GM12878 (cell line): ENCODE results near the gene ING1. TPM values are rescaled to one million over a fixed set of nuclear protein-coding genes. Genes with fewer than 3 reads are reported as not detected.

Experiments used
- ATAC-seq: fragments of 200-7000 bp; cut with Tn5 transposase; 3 replicates; pipeline ENCODE4 v1.9.1; 2020; ENCODE audit warnings: mild to moderate bottlenecking, moderate library complexity
- BruUV-seq: library from RNA; stranded (reverse); fragments of 400-500 nt; replicated peaks from 2 replicates; lab custom pipeline; 2021; lab: Mats Ljungman, UMichigan
- CTCF ChIA-PET: fragments of 300-600 bp; sonication (Branson Sonifier 250); formaldehyde crosslinking; extraction: SDS; loops from one replicate; lab custom pipeline; 2021; ENCODE audit warnings: inconsistent platforms; lab: Yijun Ruan, JAX
- POLR2A ChIA-PET: fragments of 350-600 bp; formaldehyde crosslinking; extraction: SDS; loops from one replicate; lab custom pipeline; 2021; ENCODE audit warnings: inconsistent platforms; lab: Charles Lee
- RAD21 ChIA-PET: fragments of 300-600 bp; sonication (Branson Sonifier 250); formaldehyde crosslinking; loops from one replicate; lab custom pipeline; 2023; ENCODE audit warnings: antibody characterized with exemption; ENCODE audit not compliant: unreplicated experiment; lab: Charles Lee
- SMC1A ChIA-PET: fragments of 300-600 bp; sonication (Branson Sonifier 250); formaldehyde crosslinking; loops from one replicate; lab custom pipeline; 2023; ENCODE audit not compliant: unreplicated experiment, uncharacterized antibody; lab: Charles Lee
- DNase-seq: peaks from one replicate; pipeline ENCODE4 v3.0.0-alpha.2; 2011; ENCODE audit warnings: low read depth, low spot score
- FAIRE-seq: peaks from 3 replicates; lab custom pipeline; 2011; peaks lifted over from hg19 to GRCh38; lab: Jason Lieb, UNC
- H2AFZ ChIP-seq: 2 replicates; pipeline ENCODE4 v1.6.0; 2011; ENCODE audit warnings: low read depth, low read length, control low read depth; ENCODE audit not compliant: control insufficient read depth
- H3K27ac ChIP-seq: 2 replicates; pipeline ENCODE4 v1.5.1; 2011; ENCODE audit warnings: control low read depth; ENCODE audit not compliant: control insufficient read depth, insufficient read depth
- H3K27me3 ChIP-seq, 2 experiments: replicated peaks in 1 of 2; 2 replicates each; pipeline versions ENCODE4 v1.6.0 to v1.6.1; 2011; ENCODE audit warnings: low read length in 1 of 2; ENCODE audit not compliant: control insufficient read depth in 2 of 2, insufficient read depth in 2 of 2
- H3K36me3 ChIP-seq, 2 experiments: 2 replicates each; pipeline ENCODE4 v1.5.1; 2011; ENCODE audit warnings: low read length in 1 of 2; ENCODE audit not compliant: control insufficient read depth in 2 of 2, insufficient read depth in 2 of 2
- H3K4me1 ChIP-seq: 2 replicates; pipeline ENCODE4 v1.6.1; 2011; ENCODE audit warnings: mild to moderate bottlenecking, low read length, moderate library complexity, mixed read lengths; ENCODE audit not compliant: control insufficient read depth, insufficient read depth
- H3K4me2 ChIP-seq: 2 replicates; pipeline ENCODE4 v1.6.0; 2011; ENCODE audit warnings: control low read depth; ENCODE audit not compliant: control insufficient read depth, insufficient read depth
- H3K4me3 ChIP-seq: fragments of 200-600 bp; sonication (generic); 2 replicates; pipeline ENCODE4 v1.5.1; 2016
- H3K79me2 ChIP-seq: 2 replicates; pipeline ENCODE4 v1.6.0; 2011; ENCODE audit warnings: low read length; ENCODE audit not compliant: control insufficient read depth, insufficient read depth
- H3K9ac ChIP-seq: 2 replicates; pipeline ENCODE4 v1.8.0; 2011; ENCODE audit warnings: low read length, control low read depth, mixed read lengths; ENCODE audit not compliant: control insufficient read depth, insufficient read depth
- H3K9me3 ChIP-seq: replicated peaks from 3 replicates; pipeline ENCODE4 v1.5.1; 2011; ENCODE audit warnings: mild to moderate bottlenecking, low read length; ENCODE audit not compliant: control insufficient read depth, insufficient read depth
- H4K20me1 ChIP-seq: 2 replicates; pipeline ENCODE4 v1.6.0; 2011; ENCODE audit not compliant: control insufficient read depth, insufficient read depth
- CREB1 ChIP-seq: IDR thresholded peaks from 2 replicates; pipeline ENCODE4 v1.6.1; 2012; ENCODE audit warnings: low read depth, mild to moderate bottlenecking, inconsistent platforms
- EP300 ChIP-seq, 2 experiments: fragments of 150-350 bp in 1 of 2; IDR thresholded peaks; 2 replicates each; pipeline ENCODE4 v1.6.1; 2011 to 2012; ENCODE audit warnings: low read depth in 2 of 2, low read length in 2 of 2, borderline replicate concordance in 1 of 2, improper control_type of control experiment in 1 of 2, inconsistent platforms in 1 of 2; ENCODE audit not compliant: control insufficient read depth in 1 of 2
- GATAD2B ChIP-seq: fragments of 450-650 bp; conservative IDR thresholded peaks from 2 replicates; pipeline ENCODE4 v1.6.1; 2017; ENCODE audit warnings: low read depth, mild to moderate bottlenecking, moderate library complexity
- JUNB ChIP-seq: IDR thresholded peaks from 2 replicates; pipeline ENCODE4 v1.6.1; 2016; ENCODE audit warnings: antibody characterized with exemption, mild to moderate bottlenecking
- KLF5 ChIP-seq: fragments of 450-650 bp; IDR thresholded peaks from 2 replicates; pipeline ENCODE4 v1.6.1; 2014; ENCODE audit warnings: mild to moderate bottlenecking; ENCODE audit not compliant: partially characterized antibody
- RBBP5 ChIP-seq: fragments of 200-600 bp; sonication (generic); conservative IDR thresholded peaks from 2 replicates; pipeline ENCODE4 v1.6.1; 2016
- RCOR1 ChIP-seq: conservative IDR thresholded peaks from 2 replicates; pipeline ENCODE4 v1.6.1; 2012; ENCODE audit warnings: low read depth, low read length, improper control_type of control experiment
- STAT1 ChIP-seq: fragments of 450-650 bp; conservative IDR thresholded peaks from 2 replicates; pipeline ENCODE4 v1.6.1; 2014; ENCODE audit warnings: antibody characterized with exemption, mild to moderate bottlenecking
- TCF12 ChIP-seq: IDR thresholded peaks from 2 replicates; pipeline ENCODE4 v1.6.1; 2011; ENCODE audit warnings: low read depth, mild to moderate bottlenecking, low read length
- TCF7 ChIP-seq: IDR thresholded peaks from 2 replicates; pipeline ENCODE4 v1.6.1; 2014; ENCODE audit warnings: antibody characterized with exemption, borderline replicate concordance
- YBX1 ChIP-seq: fragments of 450-650 bp; IDR thresholded peaks from 2 replicates; pipeline ENCODE4 v1.6.1; 2016; ENCODE audit warnings: antibody characterized with exemption
- ZBED1 ChIP-seq: IDR thresholded peaks from 2 replicates; pipeline ENCODE4 v1.6.1; 2016; ENCODE audit warnings: borderline replicate concordance
- ZNF622 ChIP-seq: fragments of 450-650 bp; IDR thresholded peaks from 2 replicates; pipeline ENCODE4 v1.6.1; 2017; ENCODE audit warnings: mild to moderate bottlenecking, inconsistent platforms
- ZSCAN29 ChIP-seq: fragments of 450-650 bp; IDR thresholded peaks from 2 replicates; pipeline ENCODE4 v1.6.1; 2017; ENCODE audit warnings: mild to moderate bottlenecking, moderate library complexity
- WGBS: methylation state at CpG from one replicate; pipeline ENCODE4 v1.1.6; 2016; ENCODE audit warnings: low lambda C conversion rate; ENCODE audit not compliant: insufficient replicate concordance, insufficient coverage; ENCODE audit errors: missing lambda C conversion rate; 5-methylcytosine and 5-hydroxymethylcytosine counted together
- in situ Hi-C: fragments of 300-500 bp; cut with MboI; formaldehyde crosslinking; loops from 9 replicates; pipeline ENCODE4 v1.14.3; 2018; ENCODE audit warnings: mixed read lengths
- intact Hi-C: fragments of 100-400 bp; cut with micrococcal nuclease; formaldehyde crosslinking; loops from one replicate; pipeline ENCODE4 v1.14.2; 2022; ENCODE audit not compliant: unreplicated experiment
- polyA plus RNA-seq, 11 experiments: library from polyadenylated mRNA; depleted of rRNA in 4 of 11; unstranded in 6 of 11; stranded (reverse) in 5 of 11; fragments of >200 nt; fragmentation: Nextera tagmentation in 4 of 11; fragmentation: Illumina TruSeq in 1 of 11; extraction: Ambion mirVana in 4 of 11; extraction: Trizol in 1 of 11; gene quantifications; 1 replicate in 1 of 11; 2 replicates in 10 of 11; pipeline versions ENCODE4 v1.2.1 to v1.2.3, GENCODE V29; 2011 to 2016; ENCODE audit warnings: inconsistent platforms in 2 of 11, missing spikeins in 2 of 11, low read depth in 1 of 11
- total RNA-seq, 4 experiments: library from RNA; depleted of rRNA in 3 of 4; stranded (reverse); fragments of >200 nt in 3 of 4; fragmentation: Illumina TruSeq in 1 of 4; extraction: Trizol in 1 of 4; gene quantifications; 2 replicates each; pipeline versions ENCODE4 v1.2.1 to v1.2.3, GENCODE V29; 2013 to 2021
- TF ChIP-seq, protein P1 (sequence below): fragments of 450-650 bp; IDR thresholded peaks from 2 replicates; pipeline ENCODE4 v1.6.1; 2017; ENCODE audit warnings: mild to moderate bottlenecking, moderate library complexity

The ING1 gene
- total and polyA plus RNA-seq, 10 of the 15 experiments (the other 5 are each of a cell fraction or from before 2014, with no cell fraction given) = 1.3 to 20.4 (median 13.1) TPM

DNA sequence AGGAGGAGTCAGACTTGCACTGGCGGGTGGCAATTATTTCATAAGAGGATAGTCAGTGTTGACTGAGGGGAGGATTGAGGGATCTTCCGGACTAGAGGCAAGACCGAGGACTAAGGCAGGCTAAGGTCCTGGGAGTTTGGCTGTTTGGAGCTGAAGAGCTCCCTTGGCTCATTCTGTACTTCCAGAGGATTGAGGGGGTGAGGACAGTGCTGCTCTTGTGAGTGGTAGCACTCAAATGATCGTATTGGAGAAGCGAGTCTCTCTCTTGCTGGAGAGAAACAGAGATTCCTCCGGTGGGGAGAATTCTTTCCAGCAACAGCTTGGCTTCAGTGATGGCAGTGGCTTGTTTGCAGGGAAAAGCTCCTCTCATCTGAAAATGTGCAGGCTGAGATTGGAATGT, 47.1 kb downstream of the ING1 start:
- TF ChIP-seq STAT1 = no peak
- Histone ChIP-seq H3K36me3 (no peaks in the 10 kb centered on the region), H3K79me2 (no peaks in the 10 kb centered on the region), H3K27me3 (no peaks in the 10 kb centered on the region), H3K4me2 (no peak overlapping the region), H3K4me3 (no peak overlapping the region), H4K20me1 (no peaks in the 10 kb centered on the region), H2AFZ (no peak overlapping the region), H3K27ac (no peak overlapping the region), H3K9me3 (no peaks in the 10 kb centered on the region; the same call in 2 of the 3 replicates), H3K4me1 (no peaks in the 10 kb centered on the region), H3K9ac (no peak overlapping the region)
- FAIRE-seq = no peak
- CTCF ChIA-PET = no interaction called here
- RAD21 ChIA-PET = no interaction called here
- ATAC-seq = no peak
- intact Hi-C loops (no loop called here), in situ Hi-C loops (no loop called here)
- 93% methylated on average over 6 of the region's 6 CpGs for WGBS
- POLR2A ChIA-PET = no interaction called here
- no peak for DNase-seq
- SMC1A ChIA-PET = no interaction called here
- no TSS peak for BruUV-seq

GRCh38 chr13:110766671-110767430, 53.4 kb downstream of the ING1 start:
- no peak for ATAC-seq
- WGBS = 3% methylated on average over 4 of the region's 4 CpGs
- Histone ChIP-seq H3K9ac (no peak overlapping the region), H3K4me2 (no peak overlapping the region), H4K20me1 (no peaks in the 10 kb centered on the region), H3K36me3 (no peaks in the 10 kb centered on the region), H3K4me1 (no peaks in the 10 kb centered on the region), H3K27me3 (no peaks in the 10 kb centered on the region), H3K4me3 (no peak overlapping the region), H2AFZ (no peak overlapping the region), H3K9me3 (no peaks in the 10 kb centered on the region), H3K79me2 (no peaks in the 10 kb centered on the region), H3K27ac (no peak overlapping the region)
- ChIA-PET CTCF (no interaction called here), POLR2A (no interaction called here), SMC1A (no interaction called here), RAD21 (no interaction called here)
- FAIRE-seq = no peak
- DNase-seq = no peak
- BruUV-seq = no TSS peak
- in situ Hi-C loops = no loop called here
- intact Hi-C loops = no loop called here
- TF ChIP-seq CREB1 = no peak
- TF ChIP-seq GATAD2B = no peak
- TF ChIP-seq TCF12 = no peak
- TF ChIP-seq ZBED1 = no peak
- TF ChIP-seq RBBP5 = no peak
- no peak for TF ChIP-seq TCF7
- TF ChIP-seq, protein P1, sequence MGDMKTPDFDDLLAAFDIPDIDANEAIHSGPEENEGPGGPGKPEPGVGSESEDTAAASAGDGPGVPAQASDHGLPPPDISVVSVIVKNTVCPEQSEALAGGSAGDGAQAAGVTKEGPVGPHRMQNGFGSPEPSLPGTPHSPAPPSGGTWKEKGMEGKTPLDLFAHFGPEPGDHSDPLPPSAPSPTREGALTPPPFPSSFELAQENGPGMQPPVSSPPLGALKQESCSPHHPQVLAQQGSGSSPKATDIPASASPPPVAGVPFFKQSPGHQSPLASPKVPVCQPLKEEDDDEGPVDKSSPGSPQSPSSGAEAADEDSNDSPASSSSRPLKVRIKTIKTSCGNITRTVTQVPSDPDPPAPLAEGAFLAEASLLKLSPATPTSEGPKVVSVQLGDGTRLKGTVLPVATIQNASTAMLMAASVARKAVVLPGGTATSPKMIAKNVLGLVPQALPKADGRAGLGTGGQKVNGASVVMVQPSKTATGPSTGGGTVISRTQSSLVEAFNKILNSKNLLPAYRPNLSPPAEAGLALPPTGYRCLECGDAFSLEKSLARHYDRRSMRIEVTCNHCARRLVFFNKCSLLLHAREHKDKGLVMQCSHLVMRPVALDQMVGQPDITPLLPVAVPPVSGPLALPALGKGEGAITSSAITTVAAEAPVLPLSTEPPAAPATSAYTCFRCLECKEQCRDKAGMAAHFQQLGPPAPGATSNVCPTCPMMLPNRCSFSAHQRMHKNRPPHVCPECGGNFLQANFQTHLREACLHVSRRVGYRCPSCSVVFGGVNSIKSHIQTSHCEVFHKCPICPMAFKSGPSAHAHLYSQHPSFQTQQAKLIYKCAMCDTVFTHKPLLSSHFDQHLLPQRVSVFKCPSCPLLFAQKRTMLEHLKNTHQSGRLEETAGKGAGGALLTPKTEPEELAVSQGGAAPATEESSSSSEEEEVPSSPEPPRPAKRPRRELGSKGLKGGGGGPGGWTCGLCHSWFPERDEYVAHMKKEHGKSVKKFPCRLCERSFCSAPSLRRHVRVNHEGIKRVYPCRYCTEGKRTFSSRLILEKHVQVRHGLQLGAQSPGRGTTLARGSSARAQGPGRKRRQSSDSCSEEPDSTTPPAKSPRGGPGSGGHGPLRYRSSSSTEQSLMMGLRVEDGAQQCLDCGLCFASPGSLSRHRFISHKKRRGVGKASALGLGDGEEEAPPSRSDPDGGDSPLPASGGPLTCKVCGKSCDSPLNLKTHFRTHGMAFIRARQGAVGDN = no peak
- TF ChIP-seq YBX1 = no peak
- TF ChIP-seq EP300 (IDR thresholded peaks at IDR 0.05; ENCODE audit: borderline replicate concordance in 1 of 2, control insufficient read depth in 1 of 2, low read depth in 2 of 2, low read length in 2 of 2) = no peak
- no peak for TF ChIP-seq JUNB
- TF ChIP-seq ZNF622 = no peak
- no peak for TF ChIP-seq KLF5
- TF ChIP-seq RCOR1 = no peak
- TF ChIP-seq ZSCAN29 = no peak
